Choroid plexus epithelial cell (primary cell): ENCODE data around the gene CCDC91.
A peak's percentile ranks its signal among the peaks of the same experiment; 100 is the strongest.

ENCODE experiments used
- DNase-seq: peaks from one replicate; pipeline ENCODE4 v3.0.0-alpha.2; 2010; ENCODE audit warnings: low read depth
- H3K4me3 ChIP-seq: 2 replicates; pipeline ENCODE4 v1.5.1; 2011; ENCODE audit warnings: low read depth, mild to moderate bottlenecking, control low read depth, low read length, moderate library complexity
- CTCF ChIP-seq: conservative IDR thresholded peaks from 2 replicates; pipeline ENCODE4 v1.5.1; 2011; ENCODE audit warnings: low read depth, mild to moderate bottlenecking, control low read depth, inconsistent platforms, low read length, moderate library complexity

Gene CCDC91

GRCh38 chr12:28227251-28227650 is 37.0 kb downstream of the CCDC91 start:
- no peak for TF ChIP-seq CTCF
- H3K4me3 ChIP-seq: no peak overlapping the region
- no peak for DNase-seq

GRCh38 chr12:28231248-28231647 is 41.0 kb downstream of the CCDC91 start:
- no peak for DNase-seq
- no peak overlapping the region for H3K4me3 ChIP-seq
- TF ChIP-seq CTCF: no peak

GRCh38 chr12:28232211-28232928 is 42.1 kb downstream of the CCDC91 start:
- H3K4me3 ChIP-seq: no peak overlapping the region
- DNase-seq: no peak
- TF ChIP-seq CTCF: no peak

- H3K4me3 ChIP-seq: no peak overlapping the region
- TF ChIP-seq CTCF: no peak
- no peak for DNase-seq
Measured at GRCh38 chr12:28234444-28234843, 44.2 kb downstream of the CCDC91 start.

GRCh38 chr12:28235015-28235414 is 44.8 kb downstream of the CCDC91 start:
- H3K4me3 ChIP-seq: no peak overlapping the region
- no peak for DNase-seq
- TF ChIP-seq CTCF: no peak

- H3K4me3 ChIP-seq: no peak overlapping the region
- no peak for TF ChIP-seq CTCF
- no peak for DNase-seq
Measured at GRCh38 chr12:28235985-28236384, 45.7 kb downstream of the CCDC91 start.

GRCh38 chr12:28237423-28237822 is 47.2 kb downstream of the CCDC91 start:
- TF ChIP-seq CTCF: peak; percentile 48
- DNase-seq: no peak
- H3K4me3 ChIP-seq: no peak overlapping the region
